ENCODE data around the gene OSGEPL1.
"Not testable (repeated sequence)": the region's sequence is repeated elsewhere in the genome, so short reads cannot be mapped to it uniquely, and the experiment has no call there.

DNA sequence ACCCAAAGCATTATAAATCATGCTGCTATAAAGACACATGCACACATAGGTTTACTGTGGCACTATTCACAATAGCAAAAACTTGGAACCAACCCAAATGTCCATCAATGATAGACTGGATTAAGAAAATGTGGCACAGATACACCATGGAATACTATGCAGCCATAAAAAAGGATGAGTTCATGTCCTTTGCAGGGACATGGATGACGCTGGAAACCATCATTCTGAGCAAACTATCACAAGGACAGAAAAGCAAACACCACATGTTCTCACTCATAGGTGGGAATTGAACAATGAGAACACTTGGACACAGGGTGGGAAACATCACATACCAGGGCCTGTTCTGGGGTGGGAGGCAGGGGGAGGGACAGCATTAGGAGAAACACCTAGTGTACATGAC lies 45.0 kb downstream of the OSGEPL1 start:
- TF ChIP-seq, protein P1, sequence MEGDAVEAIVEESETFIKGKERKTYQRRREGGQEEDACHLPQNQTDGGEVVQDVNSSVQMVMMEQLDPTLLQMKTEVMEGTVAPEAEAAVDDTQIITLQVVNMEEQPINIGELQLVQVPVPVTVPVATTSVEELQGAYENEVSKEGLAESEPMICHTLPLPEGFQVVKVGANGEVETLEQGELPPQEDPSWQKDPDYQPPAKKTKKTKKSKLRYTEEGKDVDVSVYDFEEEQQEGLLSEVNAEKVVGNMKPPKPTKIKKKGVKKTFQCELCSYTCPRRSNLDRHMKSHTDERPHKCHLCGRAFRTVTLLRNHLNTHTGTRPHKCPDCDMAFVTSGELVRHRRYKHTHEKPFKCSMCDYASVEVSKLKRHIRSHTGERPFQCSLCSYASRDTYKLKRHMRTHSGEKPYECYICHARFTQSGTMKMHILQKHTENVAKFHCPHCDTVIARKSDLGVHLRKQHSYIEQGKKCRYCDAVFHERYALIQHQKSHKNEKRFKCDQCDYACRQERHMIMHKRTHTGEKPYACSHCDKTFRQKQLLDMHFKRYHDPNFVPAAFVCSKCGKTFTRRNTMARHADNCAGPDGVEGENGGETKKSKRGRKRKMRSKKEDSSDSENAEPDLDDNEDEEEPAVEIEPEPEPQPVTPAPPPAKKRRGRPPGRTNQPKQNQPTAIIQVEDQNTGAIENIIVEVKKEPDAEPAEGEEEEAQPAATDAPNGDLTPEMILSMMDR (conservative IDR thresholded peaks at IDR 0.05; ENCODE audit: low read length), result not testable (repeated sequence)
- not testable (repeated sequence) for TF ChIP-seq EZH2phosphoT487 (IDR thresholded peaks at IDR 0.05; ENCODE audit: borderline replicate concordance)
